H4 (cell line): ENCODE data around the gene RHOB. TPM values are rescaled to one million over a fixed set of nuclear protein-coding genes. Genes with fewer than 3 reads are reported as not detected.
"Not testable (repeated sequence)": the region's sequence is repeated elsewhere in the genome, so short reads cannot be mapped to it uniquely, and the experiment has no call there.

Source experiments
- DNase-seq: peaks from one replicate; pipeline ENCODE4 v3.0.0-alpha.2; 2015; ENCODE audit warnings: low spot score
- total RNA-seq: library from RNA; depleted of rRNA; stranded (reverse); fragments of >200 nt; shearing (Covaris generic); gene quantifications from 2 replicates; pipeline ENCODE4 v1.2.3, GENCODE V29; 2014

The RHOB gene
- total RNA-seq, 1 experiment from 2014 or later, result 12.6 TPM

DNA sequence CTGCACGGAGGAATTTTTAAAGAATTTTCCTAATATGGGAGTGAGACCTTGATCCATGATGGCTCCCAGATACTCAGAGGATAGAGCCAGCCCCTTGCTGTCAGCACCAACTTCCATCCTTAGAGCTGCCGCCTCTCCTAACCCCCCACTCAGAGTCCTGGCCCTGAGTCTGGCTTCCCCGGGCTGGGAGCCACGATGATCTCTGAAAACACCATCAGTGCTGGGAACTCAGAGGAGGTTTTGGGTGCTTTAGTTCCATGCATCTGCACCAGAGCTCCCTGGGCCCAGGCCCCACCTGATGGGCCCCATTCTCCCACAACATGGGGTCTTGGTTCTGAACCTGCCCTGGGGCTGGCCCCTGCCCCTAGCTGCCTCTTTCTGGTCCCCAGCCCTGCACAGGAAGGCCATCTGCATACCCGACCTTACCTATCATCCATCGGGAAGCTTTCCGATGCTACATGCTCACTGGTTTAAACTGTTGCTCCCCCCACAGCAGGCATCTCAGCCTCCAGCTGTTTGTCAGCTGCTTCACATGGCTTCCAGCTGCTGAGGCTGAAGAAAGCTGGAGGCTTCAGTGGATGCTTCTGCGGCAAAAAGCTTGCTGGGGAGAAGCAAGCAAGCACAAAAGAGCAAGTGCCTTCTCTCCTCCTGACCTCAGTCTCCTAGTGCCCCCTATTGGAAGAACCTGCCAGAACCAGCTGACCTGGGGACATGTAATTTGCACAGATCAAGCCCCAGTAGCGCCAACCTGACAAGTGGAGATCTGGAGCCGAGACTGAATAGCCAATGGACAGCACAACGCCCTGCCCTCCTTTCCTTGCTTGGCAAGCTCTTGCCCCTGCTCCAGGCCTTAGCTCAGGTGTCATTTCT is 24.2 kb upstream of the RHOB start:
- DNase-seq, result no peak

DNA sequence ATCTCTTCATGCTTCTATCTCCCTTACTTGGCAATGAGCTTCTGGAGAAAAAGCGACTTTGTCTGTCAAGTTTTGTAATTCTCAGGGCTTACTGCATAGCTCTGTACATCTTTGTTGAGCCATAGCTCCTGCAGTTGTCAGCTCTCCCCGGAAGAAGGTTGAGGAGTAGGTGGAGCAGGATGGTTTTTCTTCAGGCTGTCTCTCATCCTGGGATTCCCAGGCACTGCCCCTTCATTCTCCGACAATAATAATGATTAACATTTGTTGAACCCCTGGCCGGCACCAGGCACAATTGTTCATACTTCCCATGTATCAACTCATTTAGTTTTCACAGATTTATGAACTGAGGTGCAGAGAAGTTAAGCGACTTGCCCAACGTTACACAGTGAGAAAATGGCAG is 23.5 kb upstream of the RHOB start:
- no peak for DNase-seq

DNA sequence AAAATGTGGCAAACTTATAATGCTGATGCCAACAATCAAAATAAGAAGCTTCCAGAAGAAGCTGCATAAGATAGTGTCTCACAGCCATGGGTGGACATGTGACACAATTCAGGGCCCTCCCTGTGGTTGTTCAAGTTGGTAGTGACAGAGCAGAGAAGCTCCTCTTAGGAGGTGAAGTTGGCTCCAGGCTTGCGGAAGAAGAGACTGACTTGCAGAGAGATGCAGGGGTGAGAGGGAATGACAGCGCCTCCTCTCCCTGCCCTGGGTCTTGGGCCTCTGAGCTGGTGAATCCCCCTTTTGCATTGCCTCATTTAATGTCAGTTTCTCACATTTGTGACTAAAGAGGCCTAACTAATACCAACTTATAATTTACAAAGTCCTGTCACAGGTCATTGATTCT is 23.0 kb upstream of the RHOB start:
- DNase-seq, result no peak

DNA sequence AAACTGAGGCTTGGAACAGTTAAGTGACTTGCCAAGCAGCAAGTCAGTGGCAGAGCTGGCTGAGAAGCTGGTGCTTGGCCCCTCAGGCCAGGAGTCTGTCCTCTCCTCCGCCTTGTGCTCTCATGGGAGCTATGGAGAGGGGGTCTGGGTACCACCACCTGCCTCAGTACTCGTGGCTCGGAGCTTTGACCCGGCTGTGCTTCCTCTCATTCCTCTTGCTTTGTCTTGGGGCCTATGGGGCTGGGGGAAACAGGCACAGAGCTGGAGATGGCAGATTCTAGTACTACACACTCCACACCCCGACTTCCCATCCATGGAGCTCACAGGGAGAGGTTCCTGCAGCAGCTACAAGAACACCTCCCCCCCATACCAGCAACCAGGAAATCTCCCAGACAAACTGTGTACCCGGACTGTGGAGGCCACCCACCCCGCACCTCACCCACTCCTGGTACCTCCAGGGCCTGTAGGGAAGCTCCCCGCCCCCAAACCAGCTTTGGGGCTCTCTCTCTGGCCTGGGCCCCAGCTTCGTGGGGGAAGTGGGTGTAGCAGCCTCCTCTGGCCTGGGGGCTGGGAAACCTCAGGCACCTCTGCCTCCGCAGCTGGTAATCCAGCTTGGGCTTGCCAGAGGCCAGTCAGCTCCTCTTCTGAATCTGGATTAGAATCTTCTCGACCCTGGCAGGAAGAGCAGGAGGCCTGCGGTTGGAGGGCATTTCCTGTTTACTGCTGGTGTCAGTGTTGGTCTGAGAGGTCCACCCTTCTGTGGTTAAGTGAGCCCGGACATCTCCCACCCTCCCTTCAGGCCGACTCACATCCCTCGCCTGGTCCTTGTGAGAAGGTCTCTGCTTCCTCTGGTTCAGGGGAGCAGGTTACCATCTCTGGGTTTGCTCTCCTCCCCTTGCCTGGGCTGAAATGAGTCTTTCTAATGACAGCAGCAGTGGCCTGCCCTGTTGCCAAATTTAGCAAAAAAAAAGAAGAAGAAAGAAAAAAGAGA is 22.3 kb upstream of the RHOB start:
- peak; percentile 55 for DNase-seq

DNA sequence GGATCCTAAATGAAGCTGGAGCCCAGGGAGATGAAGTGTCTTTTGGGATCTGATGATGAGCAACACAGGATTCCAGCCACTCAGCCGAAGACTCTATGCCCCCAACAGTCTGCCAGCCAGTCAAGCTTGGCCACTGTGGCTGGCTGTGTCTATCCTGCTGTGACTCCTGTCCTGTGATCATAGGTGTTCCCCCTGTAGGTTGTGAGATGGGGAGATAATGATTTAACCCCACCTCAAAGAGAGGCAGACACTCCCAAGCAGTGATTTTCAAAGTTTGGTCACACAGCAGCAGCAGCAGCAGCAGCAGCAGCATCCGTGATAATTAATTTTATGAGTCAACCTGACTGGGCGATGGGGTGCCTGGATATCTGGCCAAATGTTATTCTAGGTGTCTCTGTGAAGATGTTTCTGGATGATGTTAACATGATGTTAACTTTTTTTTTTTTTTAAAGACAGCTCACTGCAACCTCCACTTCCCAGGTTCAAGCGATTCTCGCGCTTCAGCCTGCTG is 21.4 kb upstream of the RHOB start:
- DNase-seq, result no peak

DNA sequence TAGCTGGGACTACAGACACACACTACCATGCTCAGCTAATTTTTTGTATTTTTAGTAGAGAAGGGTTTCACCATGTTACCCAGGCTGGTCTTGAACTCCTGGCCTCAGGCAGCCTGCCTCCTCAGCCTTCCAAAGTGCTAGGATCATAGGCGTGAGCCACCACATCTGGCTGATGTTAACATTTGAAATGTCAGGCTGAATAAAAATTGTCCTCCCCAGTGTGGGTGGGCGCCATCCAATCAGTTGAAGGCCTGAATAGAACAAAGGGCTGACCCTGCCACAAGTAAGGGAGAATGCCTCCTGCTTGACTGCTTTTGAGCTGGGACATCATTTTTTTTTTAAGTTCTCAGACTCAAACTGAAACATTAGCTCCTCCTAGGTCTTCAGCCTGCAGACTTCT is 21.0 kb upstream of the RHOB start:
- no peak for DNase-seq

DNA sequence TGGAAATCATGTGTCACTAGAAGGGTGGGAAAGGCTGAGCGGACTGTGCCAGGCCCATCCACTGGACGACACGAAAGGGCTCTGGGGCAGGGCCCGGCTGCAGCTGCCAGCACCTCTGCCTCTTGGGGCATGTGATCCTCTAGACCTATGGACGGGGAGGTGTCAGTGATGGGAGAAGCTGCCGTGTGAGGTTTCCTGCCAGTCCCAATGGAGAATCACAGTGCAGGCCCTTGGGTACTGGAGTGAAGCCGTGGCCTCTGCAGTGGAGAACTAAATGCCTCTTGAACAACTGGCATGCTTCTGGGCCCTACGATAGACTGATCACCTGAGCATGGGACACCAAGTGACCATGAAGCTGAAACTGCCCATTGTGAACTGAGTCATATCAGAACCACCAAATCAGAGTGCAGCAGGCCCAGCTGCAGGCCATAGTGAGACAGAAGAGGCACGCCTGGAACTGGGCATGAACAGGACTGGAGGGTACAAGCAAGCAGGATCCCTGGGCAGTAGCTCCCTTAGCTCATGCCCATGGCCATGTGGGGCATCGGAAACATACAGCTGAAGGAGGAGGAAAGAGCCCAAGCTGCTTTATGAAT is 18.8 kb upstream of the RHOB start:
- no peak for DNase-seq

DNA sequence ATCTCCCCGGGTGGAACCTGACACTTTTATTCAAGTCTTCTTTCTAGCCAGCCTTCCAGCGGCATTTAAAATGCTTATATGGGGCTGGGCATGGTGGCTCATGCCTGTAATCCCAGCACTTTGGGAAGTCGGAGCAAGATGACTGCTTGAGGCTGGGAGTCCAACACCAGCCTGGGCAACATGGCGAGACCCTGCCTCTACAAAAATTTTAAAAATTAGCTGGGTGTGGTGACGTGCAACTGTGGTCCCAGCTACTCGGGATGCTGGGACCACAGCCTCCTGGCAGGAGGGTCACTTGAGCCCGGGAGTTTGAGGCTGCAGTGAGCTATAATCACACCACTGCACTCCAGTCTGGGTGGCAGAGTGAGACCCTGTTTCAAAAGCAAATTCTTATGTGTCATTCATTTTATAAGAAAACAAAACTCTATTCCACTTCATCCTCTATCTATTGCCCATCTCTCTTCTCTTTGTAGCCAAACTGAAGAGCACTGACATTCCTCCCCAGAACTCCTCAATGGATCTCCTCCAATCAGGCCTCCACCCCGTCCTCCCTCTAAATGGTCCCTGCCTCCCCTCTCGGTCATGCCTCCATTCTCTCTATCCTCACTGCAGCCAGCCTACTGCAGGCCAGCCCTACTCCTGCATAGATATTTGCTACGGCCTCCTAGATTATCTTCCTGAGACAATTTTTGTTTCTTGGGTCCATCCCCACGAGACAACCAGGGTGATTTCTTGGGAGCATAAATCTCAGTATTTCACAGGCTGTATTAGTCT is 18.0 kb upstream of the RHOB start:
- no peak for DNase-seq

DNA sequence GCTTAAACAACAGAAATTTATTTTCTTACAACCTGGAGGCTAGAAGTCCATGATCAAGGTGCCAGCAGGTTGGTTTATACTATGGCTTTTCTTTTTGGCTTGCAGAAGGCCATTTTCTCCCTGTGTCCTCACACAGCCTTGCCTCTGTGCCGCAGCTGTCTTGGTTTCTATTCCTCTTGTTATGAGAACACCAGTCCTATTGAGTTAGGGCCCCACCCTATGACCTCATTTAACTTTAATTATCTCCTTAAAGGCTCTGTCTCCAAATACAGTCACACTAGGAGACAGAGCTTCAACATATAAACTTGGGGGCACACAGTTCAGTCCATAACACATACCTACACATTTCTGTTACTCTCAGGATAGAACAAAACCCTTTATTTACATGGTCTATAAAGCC is 17.3 kb upstream of the RHOB start:
- no peak for DNase-seq

DNA sequence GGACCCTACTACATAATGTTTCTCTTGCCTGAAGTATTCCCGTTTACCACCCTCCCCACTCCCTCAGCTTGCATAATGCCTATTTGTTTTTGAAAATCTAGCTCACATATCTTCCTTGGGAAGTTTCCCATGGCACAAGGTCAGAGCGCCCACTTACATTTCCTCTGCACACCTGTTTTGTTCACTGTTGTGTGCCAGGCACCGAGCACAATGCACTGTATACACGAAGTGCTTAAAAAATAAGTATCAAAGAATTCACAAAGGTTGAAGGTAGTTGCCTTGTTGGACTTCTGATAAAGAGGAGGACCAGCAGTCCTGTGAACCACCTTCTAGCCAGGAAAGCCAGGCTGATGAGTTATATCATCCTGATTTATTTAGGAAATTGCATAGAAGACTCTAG is 16.8 kb upstream of the RHOB start:
- DNase-seq, result no peak

DNA sequence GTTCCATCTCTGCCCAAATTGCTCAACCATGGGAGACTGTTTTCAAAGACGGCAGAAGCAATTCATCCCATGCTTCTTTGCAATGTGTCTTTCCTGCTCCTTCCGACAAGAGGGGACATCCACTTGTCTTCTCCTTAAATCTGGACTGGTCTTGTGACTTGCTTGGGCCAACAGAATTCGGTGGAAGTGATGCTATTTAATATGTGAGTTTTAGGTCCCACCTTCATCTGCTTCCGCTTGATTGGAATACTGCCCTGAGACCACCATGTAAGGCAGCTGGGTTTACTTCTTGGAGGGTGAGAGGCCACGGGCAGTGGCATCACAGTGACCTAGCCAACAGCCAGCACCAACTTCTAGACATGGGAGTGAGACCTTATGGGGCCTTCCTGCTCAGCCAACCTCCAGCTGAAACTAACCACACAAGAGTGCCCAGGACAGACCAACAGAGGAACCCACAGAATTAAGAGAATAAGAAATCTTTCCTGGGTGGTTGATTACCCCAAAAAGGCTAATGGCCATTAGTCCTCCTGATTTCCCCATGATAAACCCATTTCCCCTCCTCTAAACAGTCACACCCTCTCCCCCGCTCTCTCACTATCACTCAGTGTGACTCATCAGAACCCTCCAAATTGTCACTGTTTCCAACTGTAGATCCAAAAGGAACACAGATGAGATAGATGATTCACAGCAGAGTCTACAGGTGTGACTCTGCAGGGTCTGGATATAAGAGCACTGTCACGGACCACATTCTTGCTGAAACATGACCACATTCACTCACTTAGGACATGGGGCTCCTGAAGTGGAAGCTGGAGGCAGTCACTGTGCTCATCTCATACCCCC is 16.2 kb upstream of the RHOB start:
- DNase-seq, result no peak

DNA sequence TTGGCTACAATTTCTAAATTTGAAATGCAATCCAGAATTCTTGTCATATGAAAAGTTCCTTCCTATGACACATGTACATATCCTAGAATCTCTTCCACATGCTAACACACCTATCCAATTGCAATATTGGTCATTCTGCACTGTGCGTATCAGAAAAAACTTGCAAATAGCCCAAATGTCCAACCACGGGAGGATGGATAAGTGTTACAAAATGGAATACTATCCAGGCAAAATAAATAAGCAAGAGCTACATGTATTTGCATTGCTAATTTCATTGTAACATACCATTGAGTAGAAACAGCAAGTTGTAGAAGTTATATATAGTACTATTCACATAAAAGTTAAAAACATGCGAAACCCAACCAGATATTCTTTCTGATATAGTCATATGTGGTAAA is 15.6 kb upstream of the RHOB start:
- DNase-seq, result no peak

DNA sequence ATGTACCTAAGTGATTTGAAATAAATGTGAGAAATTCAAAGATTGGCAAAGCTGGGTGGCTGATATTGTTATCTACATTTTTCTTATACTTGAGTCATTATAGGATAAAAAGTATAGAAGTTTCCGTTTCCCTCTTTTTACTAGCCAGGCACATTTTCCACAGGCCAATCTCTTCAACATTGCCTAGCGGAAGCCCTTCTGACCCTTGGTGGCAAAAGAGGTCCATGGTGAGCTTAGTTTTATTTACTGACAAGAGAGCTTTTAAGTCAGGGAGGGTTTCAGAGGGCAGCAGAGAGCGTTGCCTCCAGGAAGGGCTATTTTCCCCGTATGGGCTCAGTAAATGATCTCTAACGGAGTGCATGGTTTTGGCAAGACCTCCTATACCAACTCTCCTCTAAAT is 15.1 kb upstream of the RHOB start:
- DNase-seq, result no peak

DNA sequence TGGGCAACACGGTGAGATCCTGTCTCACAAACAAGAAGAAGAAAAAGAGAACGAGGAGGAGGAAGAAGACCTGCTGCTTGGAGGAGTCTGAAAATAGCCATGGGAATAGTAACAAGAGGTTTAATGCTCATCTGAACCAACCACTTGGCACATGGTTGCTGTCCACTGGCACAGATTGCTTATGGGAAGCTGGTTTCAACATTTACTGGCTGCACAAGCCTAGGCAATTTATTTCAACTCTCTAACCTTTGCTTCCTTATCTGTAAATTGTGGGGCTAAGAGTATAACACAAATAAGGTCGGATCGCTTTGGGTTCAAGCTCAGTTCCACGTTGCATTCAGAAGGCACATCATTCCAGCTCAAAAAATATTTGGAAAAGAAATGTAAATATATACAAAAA is 14.2 kb upstream of the RHOB start:
- no peak for DNase-seq

DNA sequence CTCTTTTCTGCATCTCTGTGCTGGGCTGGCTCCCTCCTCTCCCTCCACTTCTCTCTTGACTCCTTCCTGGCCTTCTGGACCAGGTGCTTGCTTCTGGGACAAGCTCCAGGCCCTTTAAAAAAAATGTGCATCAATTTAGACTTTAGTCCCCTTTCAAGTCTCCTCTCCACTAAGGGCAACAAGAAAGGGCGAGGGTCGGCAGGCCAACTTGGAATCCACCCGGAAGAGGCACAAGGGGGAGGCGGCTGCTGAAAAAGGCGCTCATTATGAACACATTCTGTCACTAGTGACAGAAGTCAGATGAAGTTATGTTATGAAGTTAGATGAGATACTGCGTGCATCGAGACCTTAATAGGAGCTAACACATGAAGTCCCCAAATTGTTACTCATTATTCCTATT is 13.6 kb upstream of the RHOB start:
- DNase-seq, result no peak

DNA sequence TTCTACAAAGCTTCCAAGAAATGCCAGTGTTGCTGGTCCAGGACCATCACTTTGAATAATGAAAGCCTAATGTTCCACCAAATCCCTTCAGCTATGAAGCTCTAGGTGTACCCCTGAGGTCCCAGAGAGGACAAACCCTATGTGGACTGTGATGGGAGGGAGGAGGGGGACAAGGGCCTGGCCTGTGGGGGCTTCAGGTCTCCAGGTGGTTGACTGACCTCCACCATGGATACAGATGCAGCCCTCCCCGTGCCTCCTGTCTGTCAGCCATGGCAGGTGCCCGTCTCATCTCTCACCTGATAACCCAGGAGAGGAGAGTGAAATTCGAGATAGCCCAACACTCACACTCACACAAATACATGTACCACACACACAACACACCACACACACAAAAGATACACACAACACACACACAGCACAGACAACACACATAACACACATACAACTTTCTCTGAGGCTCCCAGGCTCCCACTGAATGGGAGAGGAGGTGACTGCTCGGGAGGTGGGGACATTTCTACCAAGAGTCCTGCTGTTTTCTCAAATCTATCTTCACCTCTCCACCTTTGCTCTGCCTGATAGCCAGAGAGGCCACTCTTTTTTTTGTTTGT is 12.8 kb upstream of the RHOB start:
- no peak for DNase-seq

DNA sequence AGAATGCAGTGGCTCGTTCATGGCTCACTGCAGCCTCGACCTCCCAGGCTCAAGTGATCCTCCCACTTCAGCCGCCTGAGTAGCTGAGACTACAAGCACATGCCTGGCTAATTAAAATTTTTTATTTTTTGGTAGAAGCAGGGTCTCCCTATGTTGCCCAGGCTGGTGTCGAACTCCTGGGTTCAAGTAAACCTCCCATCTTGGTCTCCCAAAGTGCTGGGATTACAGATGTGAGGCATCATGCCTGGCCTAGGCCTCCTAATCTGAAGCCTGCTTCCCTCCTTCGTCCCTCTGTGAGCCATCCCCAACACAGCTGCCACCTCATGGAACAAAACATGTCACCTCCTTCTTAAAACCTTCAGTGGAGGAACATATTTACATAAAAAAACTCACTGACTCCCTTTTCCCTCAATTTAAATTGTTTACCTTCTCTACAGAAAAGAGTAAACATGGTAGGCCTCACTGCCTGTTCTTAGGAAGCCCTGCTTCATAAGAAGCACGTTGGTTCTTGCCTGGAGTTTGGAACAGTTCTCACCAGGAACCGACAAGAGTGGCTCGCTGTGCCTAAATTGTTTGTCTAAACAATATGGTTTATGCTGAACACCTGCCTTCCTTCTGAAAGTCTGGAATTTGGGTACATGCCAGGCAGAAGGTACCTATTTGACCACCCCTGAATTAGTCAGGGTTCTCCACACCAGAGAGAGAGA is 12.1 kb upstream of the RHOB start:
- no peak for DNase-seq

DNA sequence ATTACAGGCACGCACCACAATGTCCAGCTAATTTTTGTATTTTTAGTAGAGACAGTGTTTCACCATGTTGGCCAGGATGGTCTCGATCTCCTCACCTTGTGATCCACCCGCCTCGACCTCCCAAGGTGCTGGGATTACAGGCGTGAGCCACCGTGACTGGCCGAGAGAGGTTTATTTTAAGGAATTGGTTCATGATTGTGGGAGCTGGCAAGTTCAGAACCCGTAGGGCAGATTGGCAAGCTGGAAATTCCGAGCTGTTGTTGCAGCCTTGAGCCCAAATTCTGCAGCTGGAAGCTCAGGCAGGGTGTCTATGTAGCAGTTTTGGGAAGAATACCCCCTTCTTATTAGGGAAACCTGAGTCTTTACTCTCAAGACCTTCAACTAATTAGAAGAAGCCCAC is 11.4 kb upstream of the RHOB start:
- DNase-seq, result not testable (repeated sequence)

DNA sequence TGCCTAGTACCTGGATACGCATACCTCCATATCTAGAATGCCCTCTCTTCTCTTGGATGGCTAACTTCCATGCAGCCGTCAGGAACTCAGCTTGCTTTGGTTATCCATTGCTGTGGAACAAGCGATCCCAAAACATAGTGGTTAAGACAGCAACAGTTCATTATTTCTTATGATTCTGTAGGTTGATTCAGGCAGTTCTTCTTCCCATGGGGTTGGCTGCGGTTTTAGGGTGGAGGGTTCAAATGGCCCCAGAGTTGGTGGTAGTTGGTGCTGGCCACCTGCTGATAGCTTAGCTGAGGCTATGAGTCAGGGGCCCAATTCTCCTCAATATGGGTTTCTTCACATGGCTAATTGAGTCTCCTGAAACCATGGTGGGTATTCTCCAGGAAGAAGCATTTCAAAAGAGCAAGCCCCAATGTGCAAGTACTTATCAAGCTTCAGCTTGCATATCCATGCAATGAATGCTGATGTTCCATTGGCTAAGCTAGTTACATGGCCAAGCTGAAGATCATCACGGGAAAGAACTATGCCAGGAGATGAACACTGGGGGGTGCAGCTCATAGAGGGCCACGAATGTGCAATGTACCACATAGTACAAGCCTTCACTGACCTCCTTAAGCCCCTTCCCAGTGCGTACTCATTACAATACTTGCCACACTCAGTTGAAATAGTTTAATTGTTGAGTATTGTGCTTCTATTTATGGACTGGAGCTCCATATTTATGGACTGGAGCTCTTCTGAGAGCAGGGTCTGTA is 10.0 kb upstream of the RHOB start:
- no peak for DNase-seq
